Stimulated activated CD4-positive, alpha-beta T cell treated with anti-CD3 and anti-CD28 coated beads, Interleukin-4, amount 100 ng/mL, for 4 hours (primary cell): ENCODE measurements around the gene RAPGEF1.

ENCODE experiments used
- DNase-seq, 2 experiments: peaks; one replicate each; pipeline ENCODE4 v3.0.0-alpha.2; 2020

The RAPGEF1 gene

DNA sequence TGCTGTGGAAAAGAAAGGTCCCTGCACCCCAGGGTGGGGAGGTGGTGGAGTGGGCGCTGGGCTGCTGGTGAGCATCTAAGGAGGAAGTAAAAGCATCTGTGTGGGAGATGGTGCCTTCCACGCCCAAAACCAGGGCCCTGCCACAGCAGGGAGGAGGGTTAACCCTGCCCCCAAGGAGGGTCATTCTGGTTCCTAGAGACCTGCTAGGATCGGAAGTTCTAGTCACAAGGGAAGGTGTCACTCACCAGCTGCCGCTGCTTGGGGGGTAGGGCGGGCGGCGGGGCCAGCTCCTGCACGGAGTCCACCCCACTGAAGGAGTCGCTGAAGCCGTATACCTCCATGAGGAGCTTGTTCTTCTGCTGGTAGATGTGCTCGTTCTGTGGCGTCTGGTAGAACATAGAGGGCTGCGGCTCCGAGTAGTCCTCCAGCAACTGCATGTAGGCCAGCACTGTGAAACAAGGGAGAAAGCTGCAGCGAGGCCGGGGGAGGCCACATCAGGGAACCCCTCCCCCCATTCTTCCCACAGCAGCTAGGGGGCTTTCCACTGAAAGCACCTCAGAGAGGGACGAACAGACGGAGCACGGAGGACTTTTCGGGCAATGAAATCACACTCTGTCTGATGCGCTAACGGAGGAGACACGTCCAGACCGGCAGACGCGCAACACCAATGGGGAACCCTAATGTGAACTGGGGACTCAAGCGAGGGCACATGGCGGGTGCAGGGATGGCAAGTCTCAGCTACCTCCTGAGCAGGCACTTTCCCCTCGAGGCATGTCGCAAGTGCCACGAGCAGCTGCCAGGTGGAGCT lies 118.1 kb downstream of the RAPGEF1 start:
- no peak for DNase-seq

- no peak for DNase-seq
These were observed 118.9 kb downstream of the RAPGEF1 start for GRCh38 chr9:131620764-131621520.

- no peak for DNase-seq
These were observed 120.2 kb downstream of the RAPGEF1 start for GRCh38 chr9:131619680-131620079.

DNA sequence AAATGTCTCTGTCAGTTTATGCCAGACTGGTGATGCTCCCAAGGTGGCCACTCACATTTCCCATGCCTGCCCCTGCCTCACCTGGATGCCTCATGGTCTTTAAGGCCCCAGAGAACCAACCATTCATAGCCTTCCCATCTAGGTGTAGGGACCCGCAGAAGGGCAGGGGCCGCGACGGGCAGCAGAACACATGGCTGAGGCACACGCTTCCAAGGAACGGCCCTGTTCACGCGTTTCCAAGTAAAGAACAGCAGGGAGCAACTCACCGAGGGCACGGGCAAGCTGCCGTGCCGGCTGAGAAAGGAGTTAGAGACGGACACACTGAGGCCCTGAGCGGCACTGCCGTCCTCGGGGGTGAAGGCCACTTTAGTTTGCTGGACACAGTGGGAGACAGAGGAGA lies 121.1 kb downstream of the RAPGEF1 start:
- no peak for DNase-seq

- DNase-seq: no peak
These were observed 121.8 kb downstream of the RAPGEF1 start for GRCh38 chr9:131618071-131618479.

DNA sequence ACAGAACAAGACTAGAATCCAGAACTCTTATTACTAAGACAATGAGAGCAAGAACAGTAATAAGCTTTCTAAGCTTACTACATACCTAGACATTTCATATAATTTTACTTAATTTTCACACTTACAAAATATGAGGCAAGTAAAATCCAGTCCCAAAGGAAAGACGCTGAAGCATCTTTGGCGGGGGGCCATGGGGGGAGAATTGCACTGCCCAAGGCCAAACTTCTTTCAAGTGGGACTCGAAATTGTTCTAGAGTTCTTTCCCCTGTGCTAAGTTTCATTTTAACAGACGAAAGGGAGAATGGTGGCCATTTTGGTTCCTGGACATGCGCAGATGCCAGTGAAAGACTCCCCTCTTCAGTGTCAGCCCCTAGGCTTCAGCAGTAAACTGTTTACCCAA lies 122.3 kb downstream of the RAPGEF1 start:
- DNase-seq: no peak

GRCh38 chr9:131616983-131617604 lies 122.8 kb downstream of the RAPGEF1 start:
- no peak for DNase-seq

GRCh38 chr9:131614340-131614915 lies 125.4 kb downstream of the RAPGEF1 start:
- no peak for DNase-seq

DNA sequence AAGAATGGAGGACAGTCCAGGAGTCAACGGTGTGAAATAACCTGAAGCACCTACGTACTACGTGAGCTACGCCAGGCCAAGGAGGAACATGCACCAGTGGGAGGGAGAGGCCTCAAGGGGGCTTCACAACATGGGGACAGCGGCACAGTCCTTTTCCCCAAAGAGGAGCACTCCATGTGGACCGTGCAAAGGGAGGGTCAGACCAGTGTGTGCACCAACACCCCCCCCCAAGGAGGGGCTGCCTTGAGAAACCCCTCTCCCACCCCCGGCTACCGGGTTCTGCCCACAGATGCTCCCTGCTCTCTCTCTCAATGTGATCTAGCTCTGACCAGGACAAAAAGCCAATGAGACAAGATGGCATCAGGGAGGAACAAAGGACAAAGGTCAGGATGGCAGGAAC lies 126.0 kb downstream of the RAPGEF1 start:
- DNase-seq: no peak

DNA sequence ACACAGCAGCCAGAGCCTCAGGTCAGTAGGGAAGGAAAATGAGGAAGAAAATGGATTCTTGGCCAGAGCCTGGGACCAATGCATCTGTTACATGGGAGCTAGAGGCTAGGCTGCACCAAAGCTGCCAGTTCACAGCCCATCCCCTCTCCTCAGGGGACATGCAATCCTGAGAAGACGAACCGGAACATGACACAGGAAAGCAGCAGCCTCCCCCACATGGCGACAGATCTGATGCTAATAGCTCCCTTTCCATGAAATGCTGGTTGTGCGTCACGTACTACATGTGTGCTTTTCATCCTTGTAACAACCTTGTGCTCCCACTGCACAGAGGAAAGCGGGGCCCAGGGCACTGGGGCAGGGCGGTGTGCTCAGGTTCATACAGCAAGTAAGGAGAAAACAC lies 127.0 kb downstream of the RAPGEF1 start:
- no peak for DNase-seq

GRCh38 chr9:131611586-131612315 lies 128.1 kb downstream of the RAPGEF1 start:
- no peak for DNase-seq

DNA sequence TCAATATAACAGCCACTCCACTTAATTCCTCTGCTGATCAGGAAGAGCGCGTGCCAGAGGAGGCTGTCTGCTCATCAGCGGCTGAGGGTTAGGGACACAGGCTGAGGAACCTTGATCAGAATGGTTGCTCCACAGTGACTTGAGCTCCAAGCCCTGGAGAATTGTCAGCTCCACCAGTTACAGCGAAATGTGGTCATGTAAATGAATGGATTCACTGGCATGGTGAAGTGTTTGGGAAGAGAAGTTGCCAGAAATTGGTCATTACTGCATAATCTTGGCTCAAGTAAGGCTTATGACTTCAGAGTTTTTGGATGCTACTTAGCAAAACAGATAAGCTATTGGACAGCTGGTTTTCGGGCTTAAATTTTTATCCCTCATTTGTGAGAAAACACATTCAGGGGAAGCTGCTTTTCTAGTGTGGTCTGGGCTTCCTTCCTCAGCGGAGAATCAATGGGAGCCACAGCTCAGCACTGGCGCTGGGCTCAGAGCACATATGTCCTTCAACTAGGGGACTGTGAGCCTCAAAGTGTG lies 129.6 kb downstream of the RAPGEF1 start:
- no peak for DNase-seq

- DNase-seq: no peak
These were observed 130.6 kb downstream of the RAPGEF1 start for GRCh38 chr9:131609099-131609830.

DNA sequence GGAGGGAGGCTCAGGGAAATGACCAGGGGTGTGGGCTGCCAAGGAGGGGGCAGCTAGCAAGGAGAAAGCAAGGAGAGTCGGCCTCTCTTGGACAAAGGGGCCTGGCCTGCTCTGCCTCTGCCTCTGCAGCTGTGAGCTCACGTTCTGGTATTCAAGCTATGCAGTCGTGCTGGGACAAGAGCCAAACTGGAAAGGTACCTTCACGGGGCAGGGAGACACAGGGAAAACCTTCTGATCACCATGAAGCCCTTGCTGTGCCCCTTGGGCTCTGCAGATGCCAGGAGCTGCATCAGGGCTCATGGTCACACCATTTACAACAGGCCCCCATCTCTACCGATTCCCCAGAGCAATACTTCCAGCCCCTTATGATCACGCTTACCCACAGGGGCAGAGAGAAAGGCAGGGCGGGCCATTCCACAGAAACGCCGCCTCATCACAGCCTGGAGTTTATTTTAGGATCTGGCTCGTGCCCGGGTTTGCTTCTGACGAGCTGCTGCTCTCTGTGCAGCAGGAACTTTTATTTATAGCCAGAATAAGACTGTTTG lies 131.3 kb downstream of the RAPGEF1 start:
- DNase-seq: no peak

DNA sequence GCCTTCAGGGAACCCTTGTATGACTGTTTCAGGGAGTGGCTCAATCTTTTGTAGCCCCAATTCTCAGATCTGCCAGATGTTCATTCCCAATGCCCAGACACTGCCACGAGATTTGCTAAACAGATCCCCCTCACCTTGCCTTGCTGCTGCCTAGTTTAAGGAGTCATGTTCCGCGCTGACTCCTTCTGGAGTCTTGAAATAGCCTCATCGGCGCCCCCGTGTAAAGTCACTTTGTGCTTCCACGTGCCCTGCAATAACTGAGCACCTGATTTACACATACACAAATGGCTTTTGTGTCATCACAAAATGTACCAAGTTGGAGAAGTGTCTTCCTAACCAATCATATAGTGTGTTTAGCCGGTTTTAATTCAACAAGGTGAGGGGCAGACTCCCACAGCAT lies 132.3 kb downstream of the RAPGEF1 start:
- DNase-seq: no peak

- no peak for DNase-seq
These were observed 132.8 kb downstream of the RAPGEF1 start for GRCh38 chr9:131606896-131607567.

- no peak for DNase-seq
These were observed 133.9 kb downstream of the RAPGEF1 start for GRCh38 chr9:131605770-131606590.

GRCh38 chr9:131603711-131604439 lies 136.0 kb downstream of the RAPGEF1 start:
- no peak for DNase-seq

GRCh38 chr9:131603199-131603598 lies 136.7 kb downstream of the RAPGEF1 start:
- DNase-seq: no peak
